ENCODE measurements around the gene NPHP1. TPM values are rescaled to one million over a fixed set of nuclear protein-coding genes. Genes with fewer than 3 reads are reported as not detected.

Gene NPHP1
- total and polyA plus RNA-seq, 4 donors = 0.33 to 0.88 (median 0.35) TPM

- Histone ChIP-seq H3K4me1 (ENCODE audit: control insufficient read depth in 4 of 4, insufficient read depth in 4 of 4, low read length in 3 of 4) (peaks cover 0 to 4% (median 3%) of the 10 kb centered on the region in 4 donors), H3K9me3 (ENCODE audit: control insufficient read depth in 4 of 4, low read length in 3 of 4) (no peaks in the 10 kb centered on the region), H3K27me3 (ENCODE audit: control insufficient read depth in 4 of 4, insufficient read depth in 4 of 4, low read length in 3 of 4) (no peaks in the 10 kb centered on the region), H3K9ac (ENCODE audit: low read depth in 1 of 2, low read length in 2 of 2) (no peak overlapping the region), H3K4me3 (ENCODE audit: low read depth in 1 of 3, low read length in 3 of 3) (no peak overlapping the region), H3K27ac (ENCODE audit: low read depth in 1 of 2, low read length in 2 of 2) (no peak overlapping the region), H3K36me3 (ENCODE audit: control insufficient read depth in 4 of 4, insufficient read depth in 3 of 4, low read depth in 1 of 4, low read length in 3 of 4) (no peaks in the 10 kb centered on the region)
- DNase-seq (ENCODE audit: low spot score) = no peak
- no peak for TF ChIP-seq REST (IDR thresholded peaks at IDR 0.05)
- no peak for TF ChIP-seq FOXA2 (IDR thresholded peaks at IDR 0.05)
- no peak for TF ChIP-seq MAX (IDR thresholded peaks at IDR 0.05)
- no peak for TF ChIP-seq RXRA (IDR thresholded peaks at IDR 0.05)
- no peak for TF ChIP-seq HNF4G (IDR thresholded peaks at IDR 0.05)
- no peak for TF ChIP-seq ATF3 (IDR thresholded peaks at IDR 0.05)
- no peak for TF ChIP-seq TAF1 (conservative IDR thresholded peaks at IDR 0.05)
- TF ChIP-seq NR2F2 (IDR thresholded peaks at IDR 0.05) = no peak
- TF ChIP-seq RAD21 (IDR thresholded peaks at IDR 0.05) = no peak
- no peak for TF ChIP-seq FOXA1 (IDR thresholded peaks at IDR 0.05)
- TF ChIP-seq CTCF (IDR thresholded peaks at IDR 0.05; ENCODE audit: low read depth, low read length, missing input control) = no peak
- TF ChIP-seq JUND (IDR thresholded peaks at IDR 0.05) = no peak
- TF ChIP-seq SP1 (IDR thresholded peaks at IDR 0.05) = no peak
- no peak for TF ChIP-seq GABPA (IDR thresholded peaks at IDR 0.05 in 1 of 2, conservative IDR thresholded peaks at IDR 0.05 in 1 of 2)
- TF ChIP-seq EGR1 (IDR thresholded peaks at IDR 0.05; ENCODE audit: low read depth in 2 of 2) = no peak
- no peak for TF ChIP-seq HNF4A (conservative IDR thresholded peaks at IDR 0.05)
- 74% methylated on average over 11 of the region's 11 CpGs for WGBS
These were observed 84.4 kb downstream of the NPHP1 start for GRCh38 chr2:110120171-110121051.
